Occipital lobe (tissue), 3 donors: ENCODE measurements around the gene VGLL4. TPM values are rescaled to one million over a fixed set of nuclear protein-coding genes. Genes with fewer than 3 reads are reported as not detected.

Source experiments
- DNase-seq: peaks from one replicate; lab custom pipeline; 2025; lab: John Stamatoyannopoulos, UW
- small RNA-seq: library from RNA; depleted of rRNA; stranded (forward); fragments of <200 nt; gene quantifications from one replicate; pipeline ENCODE3, GENCODE V24; 2014
- total RNA-seq: library from RNA; depleted of rRNA; stranded (reverse); fragments of >200 nt; gene quantifications from one replicate; pipeline ENCODE4 v1.2.3, GENCODE V29; 2014

The VGLL4 gene
- total RNA-seq, 1 donor from 2014 or later = 86.1 TPM

- no peak for DNase-seq
Measured at GRCh38 chr3:11508346-11509172, 135.2 kb downstream of the VGLL4 start.

- no peak for DNase-seq
Measured at GRCh38 chr3:11507719-11508118, 136.0 kb downstream of the VGLL4 start.

Small RNA genes lying within 50 kb of the gene (small RNA-seq; reads per million reads assigned to genes)
- not detected for gene AC022001.1

Other genes with a start within 250 kb of the VGLL4 start
- 10.6 TPM for gene TAMM41, start 203.0 kb upstream of the VGLL4 start, total RNA-seq